ENCODE measurements around the gene PRKCE. TPM values are rescaled to one million over a fixed set of nuclear protein-coding genes. Genes with fewer than 3 reads are reported as not detected.

PRKCE gene
- total RNA-seq, 1 experiment from 2014 or later, result 14.8 TPM

DNA sequence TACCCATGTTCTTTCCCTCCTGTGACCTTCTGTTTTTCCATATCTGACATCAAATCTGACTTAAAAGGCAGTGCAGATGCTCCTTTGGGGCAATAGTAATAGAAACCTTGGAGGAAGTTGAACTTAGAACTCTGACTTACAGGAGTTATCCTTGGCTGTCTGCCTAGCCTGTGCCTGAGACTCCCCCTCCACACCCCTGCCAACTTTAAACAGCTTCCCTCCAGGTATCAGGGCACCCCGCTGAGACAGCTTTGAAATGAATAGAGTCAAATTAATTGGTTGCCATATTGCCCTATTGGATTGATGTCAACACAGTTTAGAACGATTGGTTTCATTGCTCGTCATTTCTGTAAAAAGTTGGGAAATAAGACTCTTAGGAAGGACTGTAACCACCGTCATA lies 322.0 kb downstream of the PRKCE start:
- H3K9me3 ChIP-seq (ENCODE audit: control insufficient read depth in 1 of 2, insufficient read depth in 1 of 2, low read depth in 1 of 2, low read length in 2 of 2), result no peaks in the 10 kb centered on the region
- H3K27ac ChIP-seq (ENCODE audit: low read depth, low read length), result no peak overlapping the region
- intact Hi-C loops (cut with micrococcal nuclease), result no loop called here
- DNase-seq (ENCODE audit: low read depth, low spot score), result no peak
- no peak overlapping the region for H3K4me3 ChIP-seq (replicated peaks in 1 of 2; ENCODE audit: low read depth in 1 of 2, low read length in 2 of 2)
- no peaks in the 10 kb centered on the region for H3K9me2 ChIP-seq (ENCODE audit: insufficient read depth)
- POLR2A ChIA-PET, result no interaction called here
- H3K9ac ChIP-seq (ENCODE audit: low read length), result no peak overlapping the region
- H3K79me2 ChIP-seq (ENCODE audit: insufficient read depth, low read length), result no peaks in the 10 kb centered on the region
- H4K20me1 ChIP-seq (ENCODE audit: insufficient read depth), result no peaks in the 10 kb centered on the region
- no TSS peak for BruUV-seq (replicated peaks)
- no peaks in the 10 kb centered on the region for H3K27me3 ChIP-seq (ENCODE audit: insufficient read depth, low read length)
- no peaks in the 10 kb centered on the region for H3K36me3 ChIP-seq (ENCODE audit: control insufficient read depth in 1 of 2, insufficient read depth in 2 of 2, low read length in 2 of 2)
- TF ChIP-seq ZFX (IDR thresholded peaks at IDR 0.05) (no peak), SIN3A (IDR thresholded peaks at IDR 0.05; ENCODE audit: low read depth) (no peak), ELF1 (IDR thresholded peaks at IDR 0.05; ENCODE audit: borderline replicate concordance, low read depth) (no peak), SP1 (IDR thresholded peaks at IDR 0.05; ENCODE audit: low read depth) (no peak), POLR2AphosphoS5 (IDR thresholded peaks at IDR 0.05; ENCODE audit: low read depth, low read length) (no peak), RAD21 (IDR thresholded peaks at IDR 0.05; ENCODE audit: low read depth) (no peak), YY1 (IDR thresholded peaks at IDR 0.05; ENCODE audit: extremely low read depth, insufficient replicate concordance, low read depth, low read length) (no peak), CTCF (IDR thresholded peaks at IDR 0.05 in 2 of 3, conservative IDR thresholded peaks at IDR 0.05 in 1 of 3; ENCODE audit: borderline replicate concordance in 1 of 3, insufficient read depth in 1 of 3, low read depth in 2 of 3, low read length in 2 of 3) (no peak), REST (IDR thresholded peaks at IDR 0.05; ENCODE audit: low read depth) (no peak), JUND (IDR thresholded peaks at IDR 0.05) (no peak)
- H3K4me2 ChIP-seq (ENCODE audit: low read length), result peak overlapping the region; percentile 39
- no peak overlapping the region for H2AFZ ChIP-seq (ENCODE audit: low read depth, low read length, poor library complexity, severe bottlenecking)
- peak; percentile 49; the same call in 1 of the 2 replicates for ATAC-seq
- RAD21 ChIA-PET (ENCODE audit: low non-redundant PET in 1 of 2, low total read pairs in 2 of 2, uncharacterized antibody in 2 of 2, unreplicated experiment in 2 of 2), result no interaction called here
- H3K4me1 ChIP-seq (ENCODE audit: control insufficient read depth in 1 of 2, insufficient read depth in 2 of 2, low read length in 2 of 2), result peaks cover 19 to 25% of the 10 kb centered on the region in 2 experiments
- CTCF ChIA-PET, result no interaction called here
